Neural cell (in vitro differentiated cells): ENCODE measurements around the gene CDX1. TPM values are rescaled to one million over a fixed set of nuclear protein-coding genes. Genes with fewer than 3 reads are reported as not detected.

ENCODE experiments used
- H2AFZ ChIP-seq: fragments of 200-600, 300-800 bp; sonication (generic), shearing (Covaris generic); 2 replicates; pipeline ENCODE4 v1.6.0; 2014; ENCODE audit warnings: low read depth, mild to moderate bottlenecking, antibody characterized with exemption, low read length, moderate library complexity
- H3F3A ChIP-seq: fragments of 200-600 bp; shearing (Covaris generic); 2 replicates; pipeline ENCODE4 v1.6.1; 2016; ENCODE audit warnings: mild to moderate bottlenecking, moderate library complexity, mixed read lengths, antibody characterized with exemption, low read length; ENCODE audit not compliant: insufficient read depth, poor library complexity, severe bottlenecking
- H3K27ac ChIP-seq: fragments of 200-600, 300-800 bp; sonication (generic), shearing (Covaris generic); 2 replicates; pipeline ENCODE4 v1.5.1; 2014; ENCODE audit warnings: mild to moderate bottlenecking, low read length, moderate library complexity
- H3K27me3 ChIP-seq: fragments of 300-800, 200-600 bp; sonication (generic), shearing (Covaris generic); 2 replicates; pipeline ENCODE4 v1.6.0; 2014; ENCODE audit warnings: mild to moderate bottlenecking, low read depth, low read length, moderate library complexity; ENCODE audit not compliant: insufficient read depth
- H3K36me3 ChIP-seq: fragments of 300-800, 200-600 bp; sonication (generic), shearing (Covaris generic); 2 replicates; pipeline ENCODE4 v1.5.1; 2014; ENCODE audit warnings: mild to moderate bottlenecking, antibody characterized with exemption, low read length, moderate library complexity; ENCODE audit not compliant: insufficient read depth
- H3K4me2 ChIP-seq: fragments of 300-800, 200-600 bp; sonication (generic), shearing (Covaris generic); 2 replicates; pipeline ENCODE4 v1.6.0; 2014; ENCODE audit warnings: mild to moderate bottlenecking, low read length
- H3K4me3 ChIP-seq: fragments of 300-800, 200-600 bp; sonication (generic), shearing (Covaris generic); 2 replicates; pipeline ENCODE4 v1.5.1; 2014; ENCODE audit warnings: mild to moderate bottlenecking, low read length, moderate library complexity
- H3K79me2 ChIP-seq: fragments of 200-600 bp; shearing (Covaris generic); replicated peaks from 2 replicates; pipeline ENCODE4 v1.6.0; 2014; ENCODE audit warnings: mild to moderate bottlenecking, low read length, moderate library complexity; ENCODE audit not compliant: insufficient read depth
- H3K9ac ChIP-seq: fragments of 300-800, 200-600 bp; sonication (generic), shearing (Covaris generic); 2 replicates; pipeline ENCODE4 v1.6.1; 2016; ENCODE audit warnings: mild to moderate bottlenecking, low read length, mixed read lengths
- H3K9me2 ChIP-seq: fragments of 200-600 bp; shearing (Covaris generic); 2 replicates; pipeline ENCODE4 v1.6.1; 2016; ENCODE audit warnings: mild to moderate bottlenecking, low read length, mixed read lengths; ENCODE audit not compliant: insufficient read depth
- H3K9me3 ChIP-seq: fragments of 200-600, 300-800 bp; sonication (generic), shearing (Covaris generic); 2 replicates; pipeline ENCODE4 v1.6.1; 2016; ENCODE audit warnings: mild to moderate bottlenecking, mixed run types, low read length, moderate library complexity, mixed read lengths
- H4K20me1 ChIP-seq: fragments of 200-600 bp; shearing (Covaris generic); 2 replicates; pipeline ENCODE4 v1.6.1; 2016; ENCODE audit warnings: mild to moderate bottlenecking, mixed run types; ENCODE audit not compliant: insufficient read depth
- EP300 ChIP-seq: fragments of 450-650 bp; conservative IDR thresholded peaks from 2 replicates; pipeline ENCODE4 v1.6.1; 2014; ENCODE audit warnings: antibody characterized with exemption, mild to moderate bottlenecking, moderate library complexity; ENCODE audit not compliant: poor library complexity, severe bottlenecking
- MXI1 ChIP-seq: fragments of 450-650 bp; conservative IDR thresholded peaks from 2 replicates; pipeline ENCODE4 v1.6.1; 2014; ENCODE audit warnings: antibody characterized with exemption, mild to moderate bottlenecking; ENCODE audit not compliant: poor library complexity, severe bottlenecking
- POLR2AphosphoS5 ChIP-seq: IDR thresholded peaks from 2 replicates; pipeline ENCODE4 v1.6.1; 2012
- RAD21 ChIP-seq: fragments of 450-650 bp; conservative IDR thresholded peaks from 2 replicates; pipeline ENCODE4 v1.6.1; 2014; ENCODE audit warnings: antibody characterized with exemption, mild to moderate bottlenecking, moderate library complexity
- SMC3 ChIP-seq: fragments of 450-650 bp; conservative IDR thresholded peaks from 2 replicates; pipeline ENCODE4 v1.6.1; 2014; ENCODE audit warnings: antibody characterized with exemption, mild to moderate bottlenecking, moderate library complexity; ENCODE audit not compliant: poor library complexity
- TAF1 ChIP-seq: IDR thresholded peaks from 2 replicates; pipeline ENCODE4 v1.6.1; 2012; ENCODE audit warnings: low read depth
- polyA plus RNA-seq: library from polyadenylated mRNA; depleted of rRNA; stranded (reverse); fragments of >200 nt; gene quantifications from 2 replicates; pipeline ENCODE4 v1.2.3, GENCODE V29; 2014
- TF ChIP-seq, protein P1 (sequence below): fragments of 450-650 bp; IDR thresholded peaks from 2 replicates; pipeline ENCODE4 v1.5.1; 2014; ENCODE audit warnings: antibody characterized with exemption, mild to moderate bottlenecking, moderate library complexity; ENCODE audit not compliant: poor library complexity, severe bottlenecking
- TF ChIP-seq, protein P2 (sequence below): IDR thresholded peaks from 2 replicates; pipeline ENCODE4 v1.6.1; 2012; ENCODE audit warnings: borderline replicate concordance

Gene CDX1
- polyA plus RNA-seq, 1 donor from 2014 or later, result not detected

DNA sequence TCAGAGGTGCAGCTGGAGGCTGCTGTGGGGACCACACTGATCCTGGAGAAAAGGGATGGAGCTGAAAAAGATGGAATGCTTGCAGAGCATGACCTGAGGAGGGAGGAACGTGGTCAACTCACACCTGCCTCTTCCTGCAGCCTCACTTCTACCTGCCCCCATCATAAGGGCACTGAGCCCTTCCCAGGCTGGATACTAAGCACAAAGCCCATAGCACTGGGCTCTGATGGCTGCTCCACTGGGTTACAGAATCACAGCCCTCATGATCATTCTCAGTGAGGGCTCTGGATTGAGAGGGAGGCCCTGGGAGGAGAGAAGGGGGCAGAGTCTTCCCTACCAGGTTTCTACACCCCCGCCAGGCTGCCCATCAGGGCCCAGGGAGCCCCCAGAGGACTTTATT is 17.4 kb downstream of the CDX1 start (continued):
- TF ChIP-seq EP300 (no peak), TAF1 (no peak)

DNA sequence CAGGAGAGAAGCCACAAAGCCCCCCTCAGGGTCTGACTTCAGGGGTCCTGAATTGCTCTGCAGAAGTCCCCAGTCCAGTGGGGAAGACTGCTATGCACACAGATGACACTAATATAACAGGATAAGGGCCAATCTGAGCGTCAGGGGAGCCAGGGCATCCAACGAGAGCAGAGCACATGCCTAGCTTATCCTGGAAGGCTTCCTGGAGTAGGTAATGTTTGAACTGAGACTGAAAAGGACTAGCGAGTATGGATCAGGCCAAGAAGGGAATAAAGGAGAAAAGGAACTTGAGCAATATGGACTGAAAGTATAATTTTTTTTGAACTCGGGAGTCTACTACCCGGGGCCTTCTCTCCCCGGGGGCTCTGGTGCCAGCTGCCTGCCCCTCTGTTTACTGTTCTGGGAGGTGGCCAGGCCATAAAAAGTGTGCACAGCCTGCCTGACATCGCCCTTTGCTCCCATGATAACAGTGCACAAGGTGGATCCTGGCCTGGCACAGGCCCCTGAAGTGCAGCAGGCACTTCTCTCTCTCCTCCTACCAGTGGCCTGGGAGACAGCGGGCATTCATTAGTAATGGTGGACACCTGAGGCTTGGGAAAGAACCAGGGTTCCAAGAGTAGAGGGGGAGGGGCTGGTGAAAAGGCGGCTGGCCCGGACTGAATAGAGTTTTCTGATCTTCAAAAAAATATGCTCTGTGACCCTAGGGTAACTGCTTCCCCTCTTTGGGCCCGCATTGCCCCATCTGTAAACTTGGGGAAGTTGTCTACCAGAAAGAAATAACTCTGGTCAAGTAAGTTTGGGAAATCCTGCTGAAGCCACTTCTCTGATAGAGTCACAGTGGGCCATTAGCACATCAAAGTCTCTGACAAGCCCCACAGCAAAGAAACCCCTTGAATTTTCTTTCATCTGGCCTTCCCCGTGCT is 18.7 kb downstream of the CDX1 start:
- no peak overlapping the region for H3K9ac ChIP-seq
- no peaks in the 10 kb centered on the region for H3K79me2 ChIP-seq
- no peak overlapping the region for H3K4me3 ChIP-seq
- no peaks in the 10 kb centered on the region for H3F3A ChIP-seq
- no peaks in the 10 kb centered on the region for H3K9me2 ChIP-seq
- no peak overlapping the region for H2AFZ ChIP-seq
- TF ChIP-seq, protein P1, sequence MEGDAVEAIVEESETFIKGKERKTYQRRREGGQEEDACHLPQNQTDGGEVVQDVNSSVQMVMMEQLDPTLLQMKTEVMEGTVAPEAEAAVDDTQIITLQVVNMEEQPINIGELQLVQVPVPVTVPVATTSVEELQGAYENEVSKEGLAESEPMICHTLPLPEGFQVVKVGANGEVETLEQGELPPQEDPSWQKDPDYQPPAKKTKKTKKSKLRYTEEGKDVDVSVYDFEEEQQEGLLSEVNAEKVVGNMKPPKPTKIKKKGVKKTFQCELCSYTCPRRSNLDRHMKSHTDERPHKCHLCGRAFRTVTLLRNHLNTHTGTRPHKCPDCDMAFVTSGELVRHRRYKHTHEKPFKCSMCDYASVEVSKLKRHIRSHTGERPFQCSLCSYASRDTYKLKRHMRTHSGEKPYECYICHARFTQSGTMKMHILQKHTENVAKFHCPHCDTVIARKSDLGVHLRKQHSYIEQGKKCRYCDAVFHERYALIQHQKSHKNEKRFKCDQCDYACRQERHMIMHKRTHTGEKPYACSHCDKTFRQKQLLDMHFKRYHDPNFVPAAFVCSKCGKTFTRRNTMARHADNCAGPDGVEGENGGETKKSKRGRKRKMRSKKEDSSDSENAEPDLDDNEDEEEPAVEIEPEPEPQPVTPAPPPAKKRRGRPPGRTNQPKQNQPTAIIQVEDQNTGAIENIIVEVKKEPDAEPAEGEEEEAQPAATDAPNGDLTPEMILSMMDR, result no peak
- TF ChIP-seq TAF1, result no peak
- no peaks in the 10 kb centered on the region for H3K36me3 ChIP-seq
- peaks cover 25% of the 10 kb centered on the region for H3K27me3 ChIP-seq
- no peak overlapping the region for H3K27ac ChIP-seq
- no peaks in the 10 kb centered on the region for H3K9me3 ChIP-seq
- no peaks in the 10 kb centered on the region for H4K20me1 ChIP-seq
- H3K4me2 ChIP-seq, result no peak overlapping the region

DNA sequence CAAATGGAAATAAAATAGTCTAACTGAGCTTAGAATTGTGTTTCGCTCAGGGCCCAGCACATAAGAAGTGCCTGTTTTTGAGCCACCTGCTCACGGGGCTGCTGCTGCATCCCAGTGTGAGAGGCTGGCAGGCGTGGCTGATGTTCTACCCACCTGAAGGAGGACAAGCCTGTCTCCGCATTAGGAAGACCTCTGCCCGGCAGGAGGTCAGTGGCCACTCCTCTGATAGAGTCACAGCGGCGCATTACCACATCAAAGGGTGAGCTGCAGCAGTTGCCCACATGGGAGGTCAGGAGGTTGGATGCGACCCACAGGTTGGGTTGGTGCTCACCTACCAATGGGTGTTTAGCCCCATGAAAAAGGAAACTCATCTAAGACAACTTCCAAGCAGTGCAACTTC is 19.6 kb downstream of the CDX1 start:
- Histone ChIP-seq H3K4me3 (no peak overlapping the region), H3F3A (no peaks in the 10 kb centered on the region), H3K79me2 (no peaks in the 10 kb centered on the region), H3K36me3 (no peaks in the 10 kb centered on the region), H3K27me3 (peaks cover 34% of the 10 kb centered on the region), H3K9me3 (no peaks in the 10 kb centered on the region), H3K4me2 (no peak overlapping the region), H3K27ac (no peak overlapping the region), H4K20me1 (no peaks in the 10 kb centered on the region), H2AFZ (no peak overlapping the region), H3K9me2 (no peaks in the 10 kb centered on the region), H3K9ac (no peak overlapping the region)
- TF ChIP-seq POLR2AphosphoS5 (no peak), SMC3 (no peak)
- TF ChIP-seq, protein P2, sequence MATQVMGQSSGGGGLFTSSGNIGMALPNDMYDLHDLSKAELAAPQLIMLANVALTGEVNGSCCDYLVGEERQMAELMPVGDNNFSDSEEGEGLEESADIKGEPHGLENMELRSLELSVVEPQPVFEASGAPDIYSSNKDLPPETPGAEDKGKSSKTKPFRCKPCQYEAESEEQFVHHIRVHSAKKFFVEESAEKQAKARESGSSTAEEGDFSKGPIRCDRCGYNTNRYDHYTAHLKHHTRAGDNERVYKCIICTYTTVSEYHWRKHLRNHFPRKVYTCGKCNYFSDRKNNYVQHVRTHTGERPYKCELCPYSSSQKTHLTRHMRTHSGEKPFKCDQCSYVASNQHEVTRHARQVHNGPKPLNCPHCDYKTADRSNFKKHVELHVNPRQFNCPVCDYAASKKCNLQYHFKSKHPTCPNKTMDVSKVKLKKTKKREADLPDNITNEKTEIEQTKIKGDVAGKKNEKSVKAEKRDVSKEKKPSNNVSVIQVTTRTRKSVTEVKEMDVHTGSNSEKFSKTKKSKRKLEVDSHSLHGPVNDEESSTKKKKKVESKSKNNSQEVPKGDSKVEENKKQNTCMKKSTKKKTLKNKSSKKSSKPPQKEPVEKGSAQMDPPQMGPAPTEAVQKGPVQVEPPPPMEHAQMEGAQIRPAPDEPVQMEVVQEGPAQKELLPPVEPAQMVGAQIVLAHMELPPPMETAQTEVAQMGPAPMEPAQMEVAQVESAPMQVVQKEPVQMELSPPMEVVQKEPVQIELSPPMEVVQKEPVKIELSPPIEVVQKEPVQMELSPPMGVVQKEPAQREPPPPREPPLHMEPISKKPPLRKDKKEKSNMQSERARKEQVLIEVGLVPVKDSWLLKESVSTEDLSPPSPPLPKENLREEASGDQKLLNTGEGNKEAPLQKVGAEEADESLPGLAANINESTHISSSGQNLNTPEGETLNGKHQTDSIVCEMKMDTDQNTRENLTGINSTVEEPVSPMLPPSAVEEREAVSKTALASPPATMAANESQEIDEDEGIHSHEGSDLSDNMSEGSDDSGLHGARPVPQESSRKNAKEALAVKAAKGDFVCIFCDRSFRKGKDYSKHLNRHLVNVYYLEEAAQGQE, result no peak

DNA sequence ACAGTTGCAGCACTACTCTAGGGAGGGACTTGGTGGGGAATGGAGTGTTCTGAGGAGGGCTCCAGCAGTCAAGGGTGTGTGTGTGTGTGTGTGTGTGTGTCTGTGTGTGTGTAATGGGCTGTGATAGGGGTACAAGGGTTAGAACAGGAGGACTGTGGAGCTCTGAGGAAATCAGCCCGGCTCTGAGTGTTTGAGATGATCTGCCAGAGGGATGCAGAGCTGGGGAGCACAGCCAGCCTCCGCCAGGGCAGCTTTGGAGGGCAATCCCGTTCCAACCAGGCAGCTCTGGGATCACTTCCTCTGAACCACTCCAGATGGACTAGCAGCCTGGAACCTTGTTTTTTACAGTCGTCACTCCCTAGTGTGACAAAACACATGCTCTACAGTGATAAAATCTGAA is 20.3 kb downstream of the CDX1 start:
- Histone ChIP-seq H2AFZ (no peak overlapping the region), H3K79me2 (no peaks in the 10 kb centered on the region), H3K4me3 (no peak overlapping the region), H3K27me3 (peaks cover 34% of the 10 kb centered on the region), H3K9me3 (no peaks in the 10 kb centered on the region), H3K9ac (no peak overlapping the region), H3K27ac (no peak overlapping the region), H3K4me2 (no peak overlapping the region), H3K36me3 (no peaks in the 10 kb centered on the region), H4K20me1 (no peaks in the 10 kb centered on the region), H3K9me2 (no peaks in the 10 kb centered on the region), H3F3A (no peaks in the 10 kb centered on the region)
- no peak for TF ChIP-seq EP300
- TF ChIP-seq, protein P2, result no peak
- no peak for TF ChIP-seq RAD21
- no peak for TF ChIP-seq SMC3
- no peak for TF ChIP-seq TAF1
- TF ChIP-seq, protein P1, result no peak
- no peak for TF ChIP-seq POLR2AphosphoS5
- no peak for TF ChIP-seq MXI1
